ENCODE results near the gene IMMP2L.

The IMMP2L gene

GRCh38 chr7:110760341-110760740, 802.0 kb downstream of the IMMP2L start:
- TF ChIP-seq, protein P1, sequence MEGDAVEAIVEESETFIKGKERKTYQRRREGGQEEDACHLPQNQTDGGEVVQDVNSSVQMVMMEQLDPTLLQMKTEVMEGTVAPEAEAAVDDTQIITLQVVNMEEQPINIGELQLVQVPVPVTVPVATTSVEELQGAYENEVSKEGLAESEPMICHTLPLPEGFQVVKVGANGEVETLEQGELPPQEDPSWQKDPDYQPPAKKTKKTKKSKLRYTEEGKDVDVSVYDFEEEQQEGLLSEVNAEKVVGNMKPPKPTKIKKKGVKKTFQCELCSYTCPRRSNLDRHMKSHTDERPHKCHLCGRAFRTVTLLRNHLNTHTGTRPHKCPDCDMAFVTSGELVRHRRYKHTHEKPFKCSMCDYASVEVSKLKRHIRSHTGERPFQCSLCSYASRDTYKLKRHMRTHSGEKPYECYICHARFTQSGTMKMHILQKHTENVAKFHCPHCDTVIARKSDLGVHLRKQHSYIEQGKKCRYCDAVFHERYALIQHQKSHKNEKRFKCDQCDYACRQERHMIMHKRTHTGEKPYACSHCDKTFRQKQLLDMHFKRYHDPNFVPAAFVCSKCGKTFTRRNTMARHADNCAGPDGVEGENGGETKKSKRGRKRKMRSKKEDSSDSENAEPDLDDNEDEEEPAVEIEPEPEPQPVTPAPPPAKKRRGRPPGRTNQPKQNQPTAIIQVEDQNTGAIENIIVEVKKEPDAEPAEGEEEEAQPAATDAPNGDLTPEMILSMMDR (conservative IDR thresholded peaks at IDR 0.05; ENCODE audit: low read depth, low read length) = no peak
- DNase-seq (ENCODE audit: low read depth) = no peak
- H3K4me3 ChIP-seq (ENCODE audit: low read length) = no peak overlapping the region

GRCh38 chr7:110759069-110759468, 803.2 kb downstream of the IMMP2L start:
- TF ChIP-seq, protein P1 (conservative IDR thresholded peaks at IDR 0.05; ENCODE audit: low read depth, low read length) = no peak
- DNase-seq (ENCODE audit: low read depth) = no peak

GRCh38 chr7:110754649-110755048, 807.6 kb downstream of the IMMP2L start:
- no peak overlapping the region for H3K4me3 ChIP-seq (ENCODE audit: low read length)
- TF ChIP-seq, protein P1 (conservative IDR thresholded peaks at IDR 0.05; ENCODE audit: low read depth, low read length) = no peak
- no peak for DNase-seq (ENCODE audit: low read depth)

More at GRCh38 chr7:110759069-110759468, 803.2 kb downstream of the IMMP2L start:
- H3K4me3 ChIP-seq (ENCODE audit: low read length) = no peak overlapping the region

DNA sequence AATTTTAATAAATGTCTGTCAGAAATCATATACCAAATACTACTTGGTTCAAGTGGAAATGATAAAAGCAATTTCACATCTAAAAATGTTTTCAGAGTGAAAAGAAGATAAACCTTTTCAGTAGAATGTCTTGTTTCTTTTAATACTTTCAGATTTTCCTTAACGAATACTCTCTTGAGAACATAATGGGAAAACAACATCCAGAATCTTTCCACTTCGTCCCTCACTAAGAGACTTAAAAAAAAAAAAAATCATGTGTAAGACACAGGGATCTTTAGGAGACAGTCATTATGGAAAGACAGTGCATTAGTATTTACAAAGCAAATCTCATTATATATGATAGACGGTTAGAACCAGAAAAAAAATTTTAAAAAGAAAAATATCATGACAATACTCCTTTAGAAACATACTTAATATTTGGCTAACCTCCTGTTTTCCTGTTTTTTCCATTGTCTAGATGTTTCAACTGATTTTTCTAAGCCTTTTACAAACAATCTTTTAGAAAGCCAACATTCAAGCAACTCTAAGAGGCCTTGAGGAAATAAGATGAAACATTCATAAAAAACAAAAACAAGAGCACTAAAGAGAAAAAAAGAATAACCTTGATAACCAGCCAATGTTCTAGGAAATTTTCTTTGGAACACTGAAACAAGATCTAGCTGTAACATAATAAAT, 811.2 kb downstream of the IMMP2L start:
- no peak for DNase-seq (ENCODE audit: low read depth)
- no peak overlapping the region for H3K4me3 ChIP-seq (ENCODE audit: low read length)
- TF ChIP-seq, protein P1 (conservative IDR thresholded peaks at IDR 0.05; ENCODE audit: low read depth, low read length) = no peak

GRCh38 chr7:110733221-110733620, 829.1 kb downstream of the IMMP2L start:
- no peak overlapping the region for H3K4me3 ChIP-seq (ENCODE audit: low read length)
- DNase-seq (ENCODE audit: low read depth) = no peak
- TF ChIP-seq, protein P1 (conservative IDR thresholded peaks at IDR 0.05; ENCODE audit: low read depth, low read length) = no peak

GRCh38 chr7:110724811-110725210, 837.5 kb downstream of the IMMP2L start:
- no peak for DNase-seq (ENCODE audit: low read depth)
- no peak overlapping the region for H3K4me3 ChIP-seq (ENCODE audit: low read length)
- TF ChIP-seq, protein P1 (conservative IDR thresholded peaks at IDR 0.05; ENCODE audit: low read depth, low read length) = no peak

DNA sequence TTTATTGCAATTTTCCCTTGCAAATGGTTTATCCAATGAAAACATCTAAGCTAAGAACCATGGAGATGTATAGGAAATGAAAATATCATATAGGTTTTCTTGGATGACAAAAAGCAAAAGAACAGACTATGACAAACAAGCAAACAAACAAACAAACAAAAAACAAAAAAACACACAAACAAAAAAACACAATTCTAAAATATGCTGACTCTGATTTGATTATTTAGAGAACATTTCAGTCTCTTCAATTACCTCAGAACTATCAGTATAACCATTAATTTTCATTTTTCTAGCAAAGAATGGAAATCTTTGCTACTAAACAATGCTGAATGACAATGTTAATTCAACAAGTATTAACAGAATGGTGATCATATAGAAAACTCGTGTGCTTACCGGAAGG, 840.9 kb downstream of the IMMP2L start:
- H3K4me3 ChIP-seq (ENCODE audit: low read length) = no peak overlapping the region
- DNase-seq (ENCODE audit: low read depth) = no peak
- TF ChIP-seq, protein P1 (conservative IDR thresholded peaks at IDR 0.05; ENCODE audit: low read depth, low read length) = no peak

Measured in retinal pigment epithelial cell (primary cell).